ENCODE data around the gene CS.
A peak's percentile ranks its signal among the peaks of the same experiment; 100 is the strongest.
"Not testable (repeated sequence)": the region's sequence is repeated elsewhere in the genome, so short reads cannot be mapped to it uniquely, and the experiment has no call there.

CS gene

DNA sequence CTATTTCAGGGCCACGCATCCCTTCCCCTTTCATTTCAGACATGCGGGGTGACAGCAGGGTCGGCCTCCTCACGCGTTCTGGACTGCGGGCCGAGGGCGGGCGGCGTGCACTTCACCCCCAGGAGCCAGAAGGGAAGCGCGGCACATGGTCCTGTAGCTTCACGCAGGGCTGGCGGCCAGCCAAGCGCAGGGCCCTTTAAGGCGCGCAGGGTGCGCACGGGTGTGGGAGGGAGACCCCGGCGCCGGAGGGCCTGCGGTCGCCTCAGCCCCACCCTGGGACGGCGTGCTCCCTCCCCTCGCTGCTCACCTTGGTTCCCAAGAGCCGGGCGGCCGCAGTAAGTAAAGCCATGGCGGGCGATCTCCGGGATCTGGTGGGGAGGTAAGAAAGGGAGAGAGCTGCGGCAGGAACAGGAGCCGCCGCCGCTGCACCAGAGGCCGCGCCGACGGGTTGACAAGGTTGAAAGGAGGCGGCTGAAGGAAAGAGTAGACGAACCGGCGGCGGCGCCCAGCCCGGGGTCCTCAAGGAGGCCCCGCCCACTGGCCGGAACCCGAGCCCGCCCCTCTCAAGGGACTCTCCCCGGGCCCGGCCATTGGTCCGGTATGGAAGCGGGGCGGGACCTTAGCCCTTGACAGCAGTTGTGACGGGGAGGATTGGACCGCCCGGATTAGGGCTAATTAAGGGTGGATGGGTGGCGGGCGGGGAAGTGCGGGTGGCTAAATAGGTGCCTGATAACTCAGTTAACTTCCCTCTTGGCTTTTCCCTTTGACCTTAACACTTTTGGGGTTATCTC is at the start of gene CS:
CS (minus strand) TSS at position 478 of the 791 bp plus-strand sequence; CDS start at position 349, 129 bp downstream.
- peak; percentile 93 for DNase-seq

DNA sequence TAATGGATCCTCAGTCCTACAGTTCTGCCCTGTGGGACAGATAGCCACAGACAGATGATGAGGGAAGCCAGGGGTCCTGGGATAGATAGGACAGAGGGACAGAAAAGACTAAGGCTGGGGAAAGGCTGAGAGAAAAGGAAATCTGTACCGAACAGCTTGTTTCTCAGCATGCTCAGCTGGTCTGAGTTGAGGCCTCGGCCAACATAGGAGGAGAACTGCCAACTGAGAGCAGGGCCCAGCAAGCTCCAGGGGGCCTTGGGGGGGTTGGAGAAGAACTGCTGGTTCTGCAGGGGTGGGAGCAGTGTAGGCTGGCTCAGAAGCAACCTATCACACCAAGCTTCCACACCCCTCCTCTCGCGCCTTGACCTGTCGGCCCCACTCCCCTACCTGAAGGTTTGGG is 48.6 kb upstream of the CS start:
- DNase-seq: no peak

DNA sequence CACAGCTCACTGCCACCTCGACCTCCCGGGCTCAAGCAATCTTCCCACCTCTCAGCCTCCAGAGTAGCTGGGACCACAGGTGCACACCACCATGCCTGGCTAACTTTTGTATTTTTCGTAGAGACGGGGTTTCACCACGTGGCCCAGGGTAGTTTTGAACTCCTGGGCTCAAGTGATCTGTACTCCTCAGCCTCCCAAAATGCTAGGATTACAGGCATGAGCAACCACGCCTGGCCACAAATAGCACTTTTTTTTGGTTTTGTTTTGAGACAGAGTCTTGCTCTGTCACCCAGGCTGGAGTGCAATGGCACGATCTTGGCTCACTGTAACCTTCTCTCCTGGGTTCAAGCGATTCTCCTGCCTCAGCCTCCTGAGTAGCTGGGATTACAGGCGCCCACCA is 47.1 kb upstream of the CS start:
- not testable (repeated sequence) for DNase-seq

DNA sequence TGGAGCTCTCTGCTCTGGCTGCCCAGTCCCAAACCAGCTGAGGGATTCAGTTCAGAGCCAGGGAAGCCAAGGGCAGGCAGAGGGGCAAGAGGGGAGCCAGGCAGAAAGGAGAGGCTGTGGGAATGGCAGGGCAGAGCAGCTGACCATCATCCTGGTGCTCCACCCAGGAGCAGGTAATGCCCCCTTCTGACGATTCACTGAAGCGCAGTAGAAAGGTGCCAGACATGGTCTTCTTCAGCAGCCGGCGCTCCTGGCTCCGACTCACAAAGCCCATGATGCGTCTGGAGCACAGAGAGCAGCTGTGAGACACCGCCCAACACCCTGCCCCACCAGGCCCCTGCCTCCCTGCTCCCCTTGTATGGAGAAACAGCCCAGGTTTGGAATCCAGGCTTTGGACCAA is 46.5 kb upstream of the CS start:
- DNase-seq: no peak

DNA sequence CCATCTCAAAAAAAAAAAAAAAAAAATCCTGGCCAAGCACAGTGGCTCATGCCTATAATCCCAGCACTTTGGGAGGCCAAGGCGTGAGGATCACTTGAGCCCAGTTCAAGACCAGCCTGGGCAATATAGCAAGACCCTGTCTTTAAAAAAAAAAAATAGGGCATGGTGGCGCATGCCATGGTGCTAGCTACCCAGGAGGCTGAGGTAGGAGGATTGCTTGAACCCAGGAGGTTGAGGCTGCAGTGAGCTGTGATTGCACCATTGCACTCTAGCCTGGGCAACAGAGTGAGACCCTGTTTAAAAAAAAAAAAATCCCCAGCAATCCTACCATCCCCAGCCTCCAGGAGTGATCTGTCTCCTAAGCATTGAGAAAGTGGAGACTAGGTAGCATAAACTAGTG is 42.2 kb upstream of the CS start:
- DNase-seq: not testable (repeated sequence)

DNA sequence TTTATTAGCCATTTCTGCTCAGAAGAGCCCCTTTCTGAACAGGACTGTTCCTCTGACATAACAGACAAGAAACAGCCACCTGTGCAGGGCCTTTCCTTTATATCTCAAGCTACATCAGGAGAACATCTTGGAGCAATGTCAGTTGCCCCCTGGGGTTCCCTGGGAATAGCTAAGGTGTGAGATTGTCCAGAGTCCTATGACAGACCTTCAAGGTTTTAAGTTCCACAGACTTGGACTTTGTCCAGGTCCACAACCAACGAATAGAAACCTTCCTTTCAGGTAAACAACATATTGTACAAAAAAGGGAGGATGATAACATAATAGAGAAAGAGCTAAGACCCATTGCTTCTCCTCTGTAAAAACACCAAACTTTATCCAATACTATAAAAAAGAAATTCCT is 41.5 kb upstream of the CS start:
- no peak for DNase-seq

DNA sequence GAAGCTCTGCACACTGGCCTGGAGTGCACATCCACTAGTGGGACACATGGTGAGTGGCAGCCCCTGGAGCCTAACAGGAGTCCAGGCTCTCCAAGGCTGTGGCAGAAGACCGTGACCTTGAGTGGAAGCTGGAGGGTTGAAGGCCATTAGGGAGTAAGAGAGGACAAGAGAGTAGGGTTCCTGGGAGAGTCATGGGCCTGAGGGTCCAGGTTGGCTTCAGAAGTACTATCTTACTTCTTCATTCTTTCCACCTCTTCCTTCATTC is 39.0 kb upstream of the CS start:
- no peak for DNase-seq

DNA sequence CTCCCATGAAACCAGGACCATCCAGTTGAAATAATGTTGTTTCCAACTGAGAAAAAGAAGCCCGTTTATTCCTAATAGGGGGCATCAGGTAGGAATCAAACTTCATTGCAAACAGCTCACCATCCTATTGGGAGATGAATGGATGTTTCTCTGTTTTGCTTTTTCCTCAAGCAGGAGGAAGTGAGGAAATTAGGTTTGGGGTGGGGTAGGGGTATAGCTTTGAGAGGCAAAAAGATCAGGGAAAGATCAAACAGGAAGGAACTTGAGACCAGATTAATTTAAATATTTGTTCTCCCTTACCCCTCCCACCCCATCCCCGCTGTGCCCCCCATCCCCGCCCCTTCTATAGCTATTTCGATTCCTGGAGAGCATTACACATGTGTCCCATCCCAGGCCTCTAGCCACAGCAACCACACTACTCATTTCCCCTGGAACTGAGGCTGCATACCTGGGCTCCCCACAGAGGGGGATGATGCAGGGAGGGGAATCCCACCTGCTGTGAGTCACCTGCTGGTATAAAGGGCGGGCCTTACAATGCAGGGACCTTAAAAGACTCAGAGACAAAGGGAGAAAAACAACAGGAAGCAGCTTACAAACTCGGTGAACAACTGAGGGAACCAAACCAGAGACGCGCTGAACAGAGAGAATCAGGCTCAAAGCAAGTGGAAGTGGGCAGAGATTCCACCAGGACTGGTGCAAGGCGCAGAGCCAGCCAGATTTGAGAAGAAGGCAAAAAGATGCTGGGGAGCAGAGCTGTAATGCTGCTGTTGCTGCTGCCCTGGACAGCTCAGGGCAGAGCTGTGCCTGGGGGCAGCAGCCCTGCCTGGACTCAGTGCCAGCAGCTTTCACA is 38.4 kb upstream of the CS start, which contains the start of gene IL23A:
IL23A (plus strand) TSS at position 577 of the 850 bp plus-strand sequence; CDS start at position 738, 161 bp downstream.
- DNase-seq: no peak

DNA sequence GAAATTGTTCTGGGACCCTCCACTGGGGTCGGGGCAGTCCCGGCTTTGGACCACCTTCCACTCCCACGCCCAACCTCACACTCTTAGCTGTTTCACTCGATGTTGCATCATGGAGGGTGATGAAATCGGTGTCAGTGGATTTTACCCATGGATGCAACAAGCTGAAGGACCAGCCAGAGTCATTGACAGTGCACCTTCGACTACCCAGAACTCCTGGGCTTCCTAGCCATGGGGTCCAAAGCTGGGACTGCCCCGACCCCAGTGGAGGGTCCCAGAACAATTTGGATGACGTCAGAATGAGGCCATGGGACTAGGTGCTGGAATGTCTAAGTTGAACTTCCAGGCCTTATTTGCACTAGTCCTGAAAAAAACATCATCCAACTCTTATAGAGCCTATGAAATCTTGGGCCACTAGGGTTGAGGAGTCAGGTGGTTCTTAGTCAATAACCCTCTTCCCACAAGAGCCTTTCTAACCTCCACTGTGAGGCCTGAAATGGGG is 37.7 kb upstream of the CS start:
- DNase-seq: no peak

DNA sequence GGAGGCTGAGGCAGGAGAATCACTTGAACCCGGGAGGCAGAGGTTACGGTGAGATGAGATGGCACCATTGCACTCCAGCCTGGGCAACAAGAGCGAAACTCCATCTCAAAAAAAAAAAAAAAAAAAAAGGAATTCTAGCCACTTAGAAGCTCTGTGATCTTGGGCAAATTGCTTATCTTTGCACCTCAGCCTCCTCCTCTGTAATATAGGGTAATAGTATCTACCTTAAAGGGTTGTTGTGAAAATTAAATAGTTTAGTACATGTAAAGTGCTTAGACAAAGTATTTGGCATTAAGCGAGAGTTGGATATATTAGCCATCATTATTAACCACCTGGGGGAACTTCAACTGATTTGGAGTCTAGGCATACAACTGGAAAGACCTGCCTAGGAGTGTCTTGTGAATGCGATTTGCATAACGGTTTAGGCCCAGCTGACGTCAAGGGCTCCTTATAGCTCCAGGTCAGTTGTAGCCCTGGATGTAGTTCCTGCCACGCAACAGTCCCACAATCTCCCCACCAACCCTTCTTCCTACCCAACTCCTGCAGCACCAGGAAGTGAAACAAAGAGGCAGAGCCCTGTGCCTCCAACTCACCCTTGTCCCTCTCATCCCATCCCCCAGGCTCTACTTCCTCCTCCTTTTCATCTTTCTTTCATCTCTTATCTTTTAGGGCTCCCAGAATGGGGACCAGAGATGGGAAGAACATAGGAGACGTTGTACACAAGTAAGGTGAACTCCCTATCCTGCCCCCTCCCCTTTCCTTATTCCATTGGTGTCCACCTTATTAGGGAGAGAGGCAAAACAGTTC is 36.4 kb upstream of the CS start:
- no peak for DNase-seq

DNA sequence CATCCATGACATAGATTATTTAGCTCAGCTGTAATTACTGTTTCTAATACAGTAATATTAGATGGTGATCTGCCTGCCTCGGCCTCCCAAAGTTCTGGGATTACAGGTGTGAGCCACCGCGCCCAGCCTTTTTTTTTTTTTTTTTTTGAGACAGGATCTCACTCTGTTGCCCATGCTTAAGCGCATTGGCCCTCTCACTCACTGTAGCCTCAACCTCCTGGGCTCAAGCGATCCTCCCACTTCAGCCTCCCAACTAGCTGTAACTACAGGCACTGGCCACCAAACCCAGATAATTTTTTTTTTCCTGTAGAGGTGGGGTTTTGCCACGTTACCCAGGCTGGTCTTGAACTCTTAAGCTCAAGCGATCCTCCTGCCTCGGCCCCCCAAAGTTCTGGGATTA is 35.4 kb upstream of the CS start:
- not testable (repeated sequence) for DNase-seq

DNA sequence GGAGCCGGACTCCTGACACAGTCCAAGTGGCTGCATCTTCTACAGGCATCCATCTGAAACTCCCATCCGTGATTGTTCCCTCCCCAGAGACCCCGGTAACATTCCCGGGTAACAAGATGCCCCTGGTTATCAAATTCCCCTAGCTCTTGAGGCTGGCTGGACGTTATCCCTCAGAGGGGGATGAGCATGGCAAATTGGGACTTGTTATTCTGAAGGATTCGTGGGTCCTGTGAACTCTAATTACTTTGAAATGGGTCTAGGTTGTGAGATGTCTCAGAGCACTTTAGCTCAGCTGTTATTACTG is 34.3 kb upstream of the CS start:
- no peak for DNase-seq

DNA sequence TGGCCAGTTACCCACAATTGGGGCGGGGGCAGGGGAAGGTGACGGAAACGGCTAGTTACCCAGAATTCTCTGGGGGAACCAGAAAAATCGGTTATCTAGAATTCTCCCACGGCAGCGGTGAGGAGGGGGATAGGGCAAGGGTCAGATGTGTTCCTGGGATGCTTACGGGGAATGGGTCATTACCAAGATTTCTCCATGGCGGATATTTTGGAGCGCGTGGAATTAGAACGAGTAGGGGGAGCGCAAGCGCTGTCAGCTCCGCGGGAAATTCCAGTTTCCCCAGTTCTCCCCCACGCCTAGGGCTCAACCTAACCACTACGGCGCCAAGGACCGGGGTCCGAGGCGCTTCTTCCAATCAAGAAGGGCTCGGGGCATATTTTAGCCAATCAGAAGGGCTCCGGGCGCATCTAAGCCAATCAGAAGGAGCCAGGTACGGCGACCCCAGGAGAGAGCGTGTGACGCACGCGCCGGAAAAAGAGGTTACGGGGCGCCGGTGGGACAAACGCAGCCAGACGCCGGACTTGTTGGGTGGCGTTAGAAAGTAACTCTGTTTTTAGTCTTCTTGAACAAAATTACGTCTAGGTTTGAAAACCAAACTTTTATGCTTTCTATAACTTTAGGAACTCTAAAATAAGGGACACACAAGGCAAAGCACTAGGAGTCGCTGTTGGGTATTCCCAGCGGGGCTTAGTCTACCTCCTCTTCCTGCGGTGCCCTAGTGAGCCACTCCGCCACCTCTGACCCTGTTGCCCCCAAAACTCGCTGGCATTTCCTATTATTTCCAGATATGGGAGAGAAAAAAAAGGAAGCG is 33.8 kb upstream of the CS start, which contains the start of gene PAN2:
PAN2 (minus strand) TSS at position 322 of the 811 bp plus-strand sequence. CDS start 906 bp downstream, outside the sequence.
- peak; percentile 94 for DNase-seq

DNA sequence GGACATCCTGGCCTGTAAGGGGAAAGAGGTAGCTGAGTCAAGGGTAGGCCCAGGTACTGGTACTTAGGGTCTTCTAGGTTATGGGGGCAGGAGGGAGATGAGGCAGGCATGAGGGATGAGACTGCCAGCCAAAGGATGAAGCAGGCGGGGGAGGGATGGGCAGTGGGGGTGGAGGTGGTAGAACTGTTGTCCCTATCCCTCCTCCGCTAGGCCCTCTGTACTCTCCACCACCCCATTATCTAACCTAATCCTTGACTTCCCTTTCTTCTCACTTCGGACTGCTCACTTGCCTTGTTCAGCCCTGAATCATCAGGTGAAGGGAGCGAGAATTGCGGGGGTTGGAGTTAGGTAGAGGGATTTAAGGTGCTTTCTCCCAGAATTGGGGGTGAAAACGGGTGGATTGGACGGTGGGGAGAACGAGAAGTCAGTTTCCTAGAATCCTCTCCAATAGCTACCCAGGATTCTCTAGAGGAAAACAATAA is 33.1 kb upstream of the CS start:
- no peak for DNase-seq

DNA sequence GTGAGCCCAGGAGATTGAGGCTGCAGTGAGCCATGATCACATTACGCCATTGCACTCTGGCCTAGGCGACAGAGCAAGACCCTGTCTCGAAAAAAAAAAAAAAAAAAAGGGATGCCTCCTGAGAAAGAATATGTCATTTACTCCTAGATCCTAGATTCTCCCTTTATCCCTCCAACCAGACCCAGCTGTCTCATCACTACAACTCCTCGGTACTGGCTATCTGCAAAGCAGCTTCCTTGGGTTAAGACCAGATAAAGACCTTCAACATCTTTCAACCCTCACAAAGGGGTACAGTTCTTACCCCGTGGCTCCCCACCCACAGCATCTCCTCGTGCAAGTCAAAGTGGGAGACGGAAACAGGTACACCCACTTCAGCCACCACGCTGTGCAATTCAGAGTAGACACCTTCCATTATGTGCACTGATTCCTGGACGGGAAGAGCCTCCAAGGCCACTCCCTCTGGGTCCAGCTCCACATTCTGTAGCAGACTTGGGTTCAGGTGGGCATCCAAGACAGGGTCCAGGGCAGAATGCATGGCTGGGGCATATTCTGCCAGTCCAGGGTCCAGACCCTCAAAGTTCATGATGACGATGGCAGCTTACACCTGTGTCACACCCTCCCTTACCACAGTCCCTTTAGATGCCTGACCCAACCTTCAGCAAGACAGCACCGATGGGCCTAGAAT is 32.5 kb upstream of the CS start:
- DNase-seq: no peak

DNA sequence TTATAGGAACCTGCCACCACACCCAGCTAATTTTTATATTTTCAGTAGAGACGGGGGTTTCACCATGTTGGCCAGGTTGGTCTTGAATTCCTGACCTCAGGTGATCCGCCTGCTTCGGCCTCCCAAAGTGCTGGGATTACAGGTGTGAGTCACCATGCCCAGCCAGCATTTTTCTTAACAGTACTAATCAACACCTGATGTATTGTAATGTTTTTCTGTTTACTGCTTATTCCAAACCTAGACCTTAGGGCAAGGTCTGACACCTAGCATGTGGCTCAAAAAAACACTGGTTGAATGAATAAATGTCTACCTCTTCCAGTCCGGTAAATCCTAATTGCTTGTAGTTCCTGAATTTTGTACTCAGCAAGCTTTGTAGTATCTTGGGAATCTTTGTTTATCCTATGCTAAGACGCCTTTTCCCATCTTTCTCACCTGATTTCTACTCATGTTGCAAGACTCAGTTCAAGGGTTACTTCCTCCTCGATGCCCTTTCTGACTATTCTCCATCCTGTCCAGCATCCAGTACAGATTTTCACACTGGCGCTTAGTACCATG is 30.9 kb upstream of the CS start:
- no peak for DNase-seq

DNA sequence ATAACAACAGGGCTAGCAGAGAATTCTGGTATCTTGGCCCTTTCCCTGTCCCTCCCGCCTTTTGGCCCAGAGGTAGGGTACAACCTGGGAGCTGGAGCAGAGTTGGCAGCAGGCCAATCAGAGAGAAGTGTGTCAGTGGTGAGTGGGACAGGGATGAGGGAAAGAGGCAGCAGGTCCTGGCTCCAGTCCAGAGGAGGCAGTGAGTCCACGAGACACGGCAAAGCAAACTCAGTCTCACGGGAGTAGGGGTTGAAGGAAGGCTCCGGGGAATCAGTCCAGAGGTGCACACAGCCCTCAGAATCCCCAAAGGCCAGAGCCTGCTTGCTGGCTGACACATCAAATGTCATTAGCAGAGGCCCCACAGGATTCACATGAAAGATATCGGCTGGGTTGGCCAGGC is 26.4 kb upstream of the CS start:
- no peak for DNase-seq

DNA sequence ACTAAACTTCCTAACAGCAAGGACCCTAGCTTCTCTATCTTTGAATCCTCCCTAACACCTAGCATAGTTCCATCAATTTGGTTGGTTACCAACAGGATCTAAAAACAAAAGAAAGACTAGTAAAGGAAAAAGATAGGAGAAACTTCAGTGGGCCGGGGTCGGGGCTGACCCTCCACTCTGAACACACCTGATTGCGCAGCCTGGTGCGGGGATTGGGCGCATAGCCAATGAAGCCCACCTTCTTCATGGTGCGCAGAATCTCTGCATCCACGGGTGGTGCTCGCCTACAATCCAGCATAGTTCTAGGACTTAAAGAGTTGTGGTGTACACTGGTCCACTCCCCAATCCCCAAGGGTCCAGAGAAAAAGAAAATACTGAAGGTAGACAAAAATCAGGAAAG is 26.0 kb upstream of the CS start:
- no peak for DNase-seq

DNA sequence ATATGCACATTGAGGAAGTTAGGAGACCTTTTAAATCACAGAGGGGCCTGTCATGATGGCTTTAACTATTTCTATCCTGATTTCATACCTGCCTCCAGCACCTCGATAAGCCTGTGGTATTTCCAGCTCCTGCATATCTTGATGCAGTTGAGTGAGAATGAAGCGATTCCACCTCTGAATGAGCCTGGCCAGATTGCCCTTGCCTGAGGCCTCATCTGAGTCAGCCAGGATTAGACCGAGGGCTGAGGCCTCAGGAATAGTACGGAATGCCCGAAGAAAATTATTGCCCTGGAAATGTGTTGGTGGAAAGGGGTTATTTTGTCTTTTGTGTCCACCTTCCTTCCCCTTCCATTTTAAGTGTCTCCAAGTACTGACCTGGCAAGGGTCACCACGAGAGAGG is 24.1 kb upstream of the CS start:
- DNase-seq: no peak

DNA sequence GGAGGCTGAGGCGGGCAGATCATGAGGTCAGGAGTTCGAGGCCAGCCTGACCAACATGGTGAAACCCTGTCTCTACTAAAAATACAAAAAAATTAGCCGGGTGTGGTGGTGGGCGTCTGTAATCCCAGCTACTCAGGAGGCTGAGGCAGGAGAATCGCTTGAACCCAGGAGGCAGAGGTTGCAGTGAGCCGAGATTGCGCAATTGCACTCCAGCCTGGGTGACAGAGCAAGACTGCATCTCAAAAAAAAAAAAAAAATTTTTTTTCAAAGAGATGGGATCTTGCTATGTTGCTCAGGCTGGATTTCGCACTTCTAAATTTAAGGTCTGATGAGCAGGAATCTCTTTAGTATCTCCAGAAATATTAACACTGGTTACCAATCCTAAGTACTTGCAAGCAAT is 21.5 kb upstream of the CS start:
- not testable (repeated sequence) for DNase-seq

DNA sequence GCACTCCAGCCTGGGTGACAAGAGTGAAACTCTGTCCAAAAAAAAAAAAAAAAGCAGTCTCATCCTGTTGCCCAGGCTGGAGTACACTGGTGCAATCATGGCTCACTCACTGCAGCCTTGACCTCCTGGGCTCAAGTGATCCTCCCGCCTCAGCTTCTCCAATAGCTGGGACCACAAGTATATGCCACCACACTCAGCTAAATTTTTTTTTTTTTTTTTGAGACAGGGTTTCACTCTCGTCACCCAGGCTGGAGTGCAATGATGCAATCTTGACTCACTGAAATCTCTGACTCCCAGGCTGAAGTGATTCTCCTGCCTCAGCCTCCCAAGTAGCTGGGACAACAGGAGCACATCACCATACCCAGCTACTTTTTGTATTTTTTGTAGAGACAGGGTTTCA is 20.9 kb upstream of the CS start:
- no peak for DNase-seq
